CD4-positive, CD25-positive, alpha-beta regulatory T cell (primary cell): ENCODE data around the gene C14orf119. TPM values are rescaled to one million over a fixed set of nuclear protein-coding genes. Genes with fewer than 3 reads are reported as not detected.

Experiments used
- ATAC-seq, 2 donors: fragments of 150-1000 bp; cut with Tn5 transposase; one replicate each; pipeline ENCODE4 v1.10.0; 2021; ENCODE audit warnings: low read depth in 2 of 2, moderate number of reproducible peaks in 2 of 2, moderate library complexity in 1 of 2
- DNase-seq, 3 donors: peaks; one replicate each; pipeline versions ENCODE4 v3.0.0 to v3.0.0-alpha.2; 2012 to 2022; ENCODE audit warnings: mixed read lengths in 1 of 3
- H3K27ac ChIP-seq: one replicate; pipeline ENCODE4 v1.7.0; 2013; ENCODE audit warnings: mild to moderate bottlenecking, low read length; ENCODE audit not compliant: insufficient read depth, poor library complexity, severe bottlenecking
- H3K27me3 ChIP-seq: one replicate; pipeline ENCODE4 v1.7.0; 2013; ENCODE audit warnings: low read length; ENCODE audit not compliant: control insufficient read depth, insufficient read depth
- H3K36me3 ChIP-seq: one replicate; pipeline ENCODE4 v1.7.0; 2013; ENCODE audit warnings: mild to moderate bottlenecking, low read length, moderate library complexity; ENCODE audit not compliant: control insufficient read depth, insufficient read depth
- H3K4me1 ChIP-seq: 2 replicates; pipeline ENCODE4 v1.7.0; 2013; ENCODE audit warnings: mild to moderate bottlenecking, low read length; ENCODE audit not compliant: insufficient read depth, control insufficient read depth, poor library complexity, severe bottlenecking
- H3K4me3 ChIP-seq: one replicate; pipeline ENCODE4 v1.7.0; 2013; ENCODE audit warnings: low read depth, mild to moderate bottlenecking, low read length, moderate library complexity
- H3K9me3 ChIP-seq, 2 experiments: 1 replicate in 1 of 2; 2 replicates in 1 of 2; pipeline ENCODE4 v1.7.0; 2013; ENCODE audit warnings: low read length in 2 of 2, mild to moderate bottlenecking in 1 of 2, moderate library complexity in 1 of 2; ENCODE audit not compliant: control insufficient read depth in 2 of 2
- H3K27ac Mint-ChIP-seq, 3 donors: one replicate each; pipeline ENCODE4 v1.8.0; 2020 to 2022; ENCODE audit warnings: mild to moderate bottlenecking in 3 of 3, mixed read lengths in 3 of 3, moderate library complexity in 2 of 3
- H3K27me3 Mint-ChIP-seq: one replicate; pipeline ENCODE4 v1.8.0; 2022; ENCODE audit warnings: mild to moderate bottlenecking, mixed read lengths
- H3K36me3 Mint-ChIP-seq: one replicate; pipeline ENCODE4 v1.8.0; 2020; ENCODE audit warnings: mixed read lengths
- H3K4me1 Mint-ChIP-seq, 4 donors: one replicate each; pipeline ENCODE4 v1.8.0; 2020 to 2022; ENCODE audit warnings: mixed read lengths in 4 of 4, mild to moderate bottlenecking in 1 of 4
- H3K4me3 Mint-ChIP-seq, 4 donors: one replicate each; pipeline ENCODE4 v1.8.0; 2020 to 2022; ENCODE audit warnings: mild to moderate bottlenecking in 4 of 4, mixed read lengths in 4 of 4, moderate library complexity in 3 of 4
- H3K9me3 Mint-ChIP-seq, 7 donors: one replicate each; pipeline ENCODE4 v1.8.0; 2020 to 2022; ENCODE audit warnings: mixed read lengths in 7 of 7, mild to moderate bottlenecking in 3 of 7, moderate library complexity in 2 of 7
- polyA plus RNA-seq, 4 donors: library from polyadenylated mRNA; unstranded; fragments of 300-500 nt; fragmentation: Illumina TruSeq; gene quantifications; one replicate each; pipeline ENCODE4 v1.2.3, GENCODE V29; 2021
- total RNA-seq: library from RNA; stranded (reverse); gene quantifications from one replicate; pipeline ENCODE4 v1.2.3, GENCODE V29; 2022

C14orf119 gene
- total and polyA plus RNA-seq, 5 donors from 2014 or later: 13.6 to 187 (median 147) TPM

- Mint-ChIP-seq H3K36me3 (no peaks in the 10 kb centered on the region), H3K4me1 (no peaks in the 10 kb centered on the region), H3K27me3 (peaks cover 6% of the 10 kb centered on the region), H3K4me3 (no peak overlapping the region), H3K9me3 (peaks cover 0 to 1% (median 0%) of the 10 kb centered on the region in 7 donors), H3K27ac (no peak overlapping the region)
- H3K27ac ChIP-seq: no peak overlapping the region
- no peaks in the 10 kb centered on the region for H3K36me3 ChIP-seq
- H3K4me1 ChIP-seq: no peaks in the 10 kb centered on the region
- DNase-seq: no peak
- H3K27me3 ChIP-seq: peaks cover 11% of the 10 kb centered on the region
- no peaks in the 10 kb centered on the region for H3K9me3 ChIP-seq
- ATAC-seq: no peak
- H3K4me3 ChIP-seq: no peak overlapping the region
Measured at GRCh38 chr14:23147676-23148075, 52.4 kb downstream of the C14orf119 start.

DNA sequence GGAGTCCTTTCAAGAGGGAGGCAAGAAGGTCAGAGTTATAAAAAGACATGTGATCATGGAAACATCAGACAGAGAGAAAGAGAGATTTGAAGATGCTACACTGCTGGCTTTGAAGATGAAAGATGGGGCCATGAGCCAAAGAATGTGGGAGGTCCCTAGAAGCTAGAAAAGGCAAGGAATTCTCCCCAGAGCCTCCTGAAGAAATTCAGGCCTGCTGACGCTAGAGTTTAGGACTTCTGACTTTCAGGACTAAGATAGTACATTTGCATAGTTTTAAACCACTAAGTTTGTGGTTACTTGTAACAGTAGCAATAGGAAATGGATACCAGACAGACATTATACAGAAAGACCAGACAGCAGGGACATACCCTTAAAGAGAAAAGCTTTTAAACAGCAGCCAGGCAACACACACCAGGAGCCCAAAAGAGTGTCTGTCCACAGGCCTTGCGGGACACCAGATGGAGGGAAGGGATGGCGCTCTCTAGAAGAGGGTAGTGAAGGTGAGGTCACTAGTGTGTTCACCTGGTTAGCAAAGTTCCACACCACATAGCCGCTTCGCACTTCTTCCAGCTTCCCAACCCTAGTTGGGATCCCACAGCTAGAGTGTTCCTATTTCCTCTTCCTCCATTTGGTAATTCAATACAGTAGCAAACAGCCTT is 53.4 kb downstream of the C14orf119 start:
- Histone ChIP-seq H3K9me3 (no peaks in the 10 kb centered on the region), H3K27ac (no peak overlapping the region), H3K4me3 (no peak overlapping the region), H3K27me3 (peaks cover 3% of the 10 kb centered on the region), H3K4me1 (no peaks in the 10 kb centered on the region), H3K36me3 (no peaks in the 10 kb centered on the region)
- no peak overlapping the region for H3K27ac Mint-ChIP-seq
- no peak for ATAC-seq
- H3K4me3 Mint-ChIP-seq: no peak overlapping the region
- peaks cover 0 to 4% (median 0%) of the 10 kb centered on the region in 4 donors for H3K4me1 Mint-ChIP-seq
- peaks cover 6% of the 10 kb centered on the region for H3K27me3 Mint-ChIP-seq
- no peak for DNase-seq
- peaks cover 0 to 1% (median 0%) of the 10 kb centered on the region in 7 donors for H3K9me3 Mint-ChIP-seq
- no peaks in the 10 kb centered on the region for H3K36me3 Mint-ChIP-seq

DNA sequence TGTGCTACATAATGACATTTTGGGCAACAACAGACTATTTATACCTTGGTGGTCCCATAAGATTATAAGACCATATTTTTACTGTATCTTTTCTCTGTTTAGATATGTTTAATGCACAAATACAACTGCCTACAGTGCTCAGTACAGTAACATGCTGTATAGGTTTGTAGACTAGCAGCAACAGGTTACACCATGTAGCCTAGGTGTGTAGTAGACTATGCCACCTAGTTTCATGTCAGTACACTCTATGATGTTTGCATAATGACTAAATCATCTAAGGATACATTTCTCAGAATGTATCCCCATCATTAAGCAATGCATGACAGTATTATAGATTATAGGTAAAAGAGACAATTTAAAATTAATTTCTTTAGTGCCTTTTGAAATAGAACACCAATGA is 54.4 kb downstream of the C14orf119 start:
- no peak overlapping the region for H3K4me3 ChIP-seq
- no peaks in the 10 kb centered on the region for H3K9me3 ChIP-seq
- Mint-ChIP-seq H3K27ac (no peak overlapping the region), H3K4me3 (no peak overlapping the region), H3K4me1 (peaks cover 0 to 9% (median 0%) of the 10 kb centered on the region in 4 donors), H3K9me3 (peaks cover 0 to 1% (median 0%) of the 10 kb centered on the region in 7 donors), H3K36me3 (no peaks in the 10 kb centered on the region), H3K27me3 (peaks cover 10% of the 10 kb centered on the region)
- H3K4me1 ChIP-seq: no peaks in the 10 kb centered on the region
- H3K27ac ChIP-seq: no peak overlapping the region
- H3K27me3 ChIP-seq: peaks cover 3% of the 10 kb centered on the region
- ATAC-seq: no peak
- DNase-seq: no peak
- H3K36me3 ChIP-seq: no peaks in the 10 kb centered on the region

Other genes with a start within 250 kb of the C14orf119 start
- 111 TPM for gene LRP10, start 223.8 kb upstream of the C14orf119 start, total RNA-seq
- gene LRP10, start 223.8 kb upstream of the C14orf119 start, polyA plus RNA-seq: 100 to 1,000 TPM in 1 of 4 donors, 10 to 100 TPM in 3; 78.7 to 108 (median 88.3) TPM
- gene REM2, start 212.3 kb upstream of the C14orf119 start, total RNA-seq: 11.1 TPM
- gene REM2, start 212.3 kb upstream of the C14orf119 start, polyA plus RNA-seq: 1 to 10 TPM in 3 of 4 donors, under 1 TPM in 1; 0.61 to 2.6 (median 1.4) TPM
- 108 TPM for gene RBM23, start 176.4 kb upstream of the C14orf119 start, total RNA-seq
- 10 to 100 TPM; 43.1 to 54.0 (median 46.7) TPM for gene RBM23, start 176.4 kb upstream of the C14orf119 start, polyA plus RNA-seq
- gene PRMT5, start 166.1 kb upstream of the C14orf119 start, total RNA-seq: 19.3 TPM
- 10 to 100 TPM; 37.4 to 43.3 (median 40.5) TPM for gene PRMT5, start 166.1 kb upstream of the C14orf119 start, polyA plus RNA-seq
- gene HAUS4, start 138.4 kb upstream of the C14orf119 start, total RNA-seq: 20.0 TPM
- gene HAUS4, start 138.4 kb upstream of the C14orf119 start, polyA plus RNA-seq: 10 to 100 TPM; 30.0 to 41.9 (median 37.0) TPM
- 0.54 TPM for gene AJUBA, start 113.0 kb upstream of the C14orf119 start, total RNA-seq
- gene AJUBA, start 113.0 kb upstream of the C14orf119 start, polyA plus RNA-seq: 1 to 10 TPM in 1 of 4 donors, under 1 TPM in 3; 0.20 to 1.0 (median 0.71) TPM
- 8.5 TPM for gene C14orf93, start 85.4 kb upstream of the C14orf119 start, total RNA-seq
- 1 to 10 TPM; 4.7 to 7.5 (median 6.9) TPM for gene C14orf93, start 85.4 kb upstream of the C14orf119 start, polyA plus RNA-seq
- gene PSMB5, start 60.6 kb upstream of the C14orf119 start, total RNA-seq: 13.8 TPM
- 10 to 100 TPM; 28.2 to 50.9 (median 39.5) TPM for gene PSMB5, start 60.6 kb upstream of the C14orf119 start, polyA plus RNA-seq
- gene PSMB11, start 53.3 kb upstream of the C14orf119 start, total RNA-seq: not detected
- not detected for gene PSMB11, start 53.3 kb upstream of the C14orf119 start, polyA plus RNA-seq
- gene CDH24, start 38.0 kb upstream of the C14orf119 start, total RNA-seq: 2.9 TPM
- under 1 TPM; 0.17 to 0.79 (median 0.25) TPM for gene CDH24, start 38.0 kb upstream of the C14orf119 start, polyA plus RNA-seq
- gene ACIN1, start 369 bp upstream of the C14orf119 start, total RNA-seq: 340 TPM
- 10 to 100 TPM in 1 of 4 donors, 1 to 10 TPM in 3; 6.8 to 10.1 (median 7.4) TPM for gene ACIN1, start 369 bp upstream of the C14orf119 start, polyA plus RNA-seq
- not detected for gene CIROP, start 9.5 kb downstream of the C14orf119 start, total RNA-seq
- under 1 TPM in 1 of 4 donors, not detected in 3; 0.23 TPM for gene CIROP, start 9.5 kb downstream of the C14orf119 start, polyA plus RNA-seq
- gene CEBPE, start 23.8 kb downstream of the C14orf119 start, total RNA-seq: not detected
- gene CEBPE, start 23.8 kb downstream of the C14orf119 start, polyA plus RNA-seq: under 1 TPM in 3 of 4 donors, not detected in 1; 0.14 to 0.29 (median 0.24) TPM
- gene SLC7A8, start 88.2 kb downstream of the C14orf119 start, total RNA-seq: not detected
- gene SLC7A8, start 88.2 kb downstream of the C14orf119 start, polyA plus RNA-seq: 1 to 10 TPM in 3 of 4 donors, under 1 TPM in 1; 0.48 to 1.8 (median 1.1) TPM
- not detected for gene RNF212B, start 142.4 kb downstream of the C14orf119 start, total RNA-seq
- gene RNF212B, start 142.4 kb downstream of the C14orf119 start, polyA plus RNA-seq: not detected
- 3.3 TPM for gene HOMEZ, start 190.6 kb downstream of the C14orf119 start, total RNA-seq
- gene HOMEZ, start 190.6 kb downstream of the C14orf119 start, polyA plus RNA-seq: 1 to 10 TPM; 4.7 to 7.4 (median 6.4) TPM
- gene PPP1R3E, start 207.4 kb downstream of the C14orf119 start, total RNA-seq: 33.2 TPM
- 1 to 10 TPM; 2.5 to 4.6 (median 2.9) TPM for gene PPP1R3E, start 207.4 kb downstream of the C14orf119 start, polyA plus RNA-seq
- gene BCL2L2, start 211.3 kb downstream of the C14orf119 start, total RNA-seq: 2.6 TPM
- not detected for gene BCL2L2, start 211.3 kb downstream of the C14orf119 start, polyA plus RNA-seq
- gene PABPN1, start 226.0 kb downstream of the C14orf119 start, total RNA-seq: 188 TPM
- 100 to 1,000 TPM in 1 of 4 donors, 10 to 100 TPM in 3; 78.8 to 102 (median 89.3) TPM for gene PABPN1, start 226.0 kb downstream of the C14orf119 start, polyA plus RNA-seq